ENCODE data around the gene CALCOCO2.

CALCOCO2 gene

GRCh38 chr17:48882272-48882671 lies 51.4 kb downstream of the CALCOCO2 start:
- Histone ChIP-seq H3K4me1 (ENCODE audit: insufficient read depth, low read length) (no peaks in the 10 kb centered on the region), H3K27me3 (ENCODE audit: insufficient read depth, low read length) (no peaks in the 10 kb centered on the region), H3K36me3 (ENCODE audit: insufficient read depth, low read length) (no peaks in the 10 kb centered on the region), H3K4me3 (ENCODE audit: low read length) (no peak overlapping the region), H3K9me3 (ENCODE audit: insufficient read depth, low read depth, low read length) (no peaks in the 10 kb centered on the region), H3K9ac (ENCODE audit: low read depth, low read length) (no peak overlapping the region), H3K27ac (ENCODE audit: low read depth, low read length) (no peak overlapping the region)
- WGBS: 98% methylated on average over 2 of the region's 2 CpGs

GRCh38 chr17:48883171-48883570 lies 52.3 kb downstream of the CALCOCO2 start:
- no peaks in the 10 kb centered on the region for H3K4me1 ChIP-seq (ENCODE audit: insufficient read depth, low read length)
- no peaks in the 10 kb centered on the region for H3K9me3 ChIP-seq (ENCODE audit: insufficient read depth, low read depth, low read length)
- H3K36me3 ChIP-seq (ENCODE audit: insufficient read depth, low read length): no peaks in the 10 kb centered on the region
- no peaks in the 10 kb centered on the region for H3K27me3 ChIP-seq (ENCODE audit: insufficient read depth, low read length)
- no peak overlapping the region for H3K27ac ChIP-seq (ENCODE audit: low read depth, low read length)
- WGBS: 91% methylated on average over 10 of the region's 10 CpGs
- H3K9ac ChIP-seq (ENCODE audit: low read depth, low read length): no peak overlapping the region
- no peak overlapping the region for H3K4me3 ChIP-seq (ENCODE audit: low read length)

- Histone ChIP-seq H3K36me3 (ENCODE audit: insufficient read depth, low read length) (peaks cover 8% of the 10 kb centered on the region), H3K9me3 (ENCODE audit: insufficient read depth, low read depth, low read length) (no peaks in the 10 kb centered on the region), H3K4me3 (ENCODE audit: low read length) (no peak overlapping the region), H3K4me1 (ENCODE audit: insufficient read depth, low read length) (peaks cover 5% of the 10 kb centered on the region; the same call in 1 of the 2 replicates), H3K27me3 (ENCODE audit: insufficient read depth, low read length) (no peaks in the 10 kb centered on the region), H3K9ac (ENCODE audit: low read depth, low read length) (no peak overlapping the region), H3K27ac (ENCODE audit: low read depth, low read length) (no peak overlapping the region)
- 95% methylated on average over 2 of the region's 2 CpGs for WGBS
Observed at GRCh38 chr17:48890086-48890485, 59.3 kb downstream of the CALCOCO2 start.

- no peaks in the 10 kb centered on the region for H3K27me3 ChIP-seq (ENCODE audit: insufficient read depth, low read length)
- peak overlapping the region; percentile 76 for H3K9ac ChIP-seq (ENCODE audit: low read depth, low read length)
- 2% methylated on average over 21 of the region's 24 CpGs for WGBS
- no peaks in the 10 kb centered on the region for H3K9me3 ChIP-seq (ENCODE audit: insufficient read depth, low read depth, low read length)
- H3K4me3 ChIP-seq (ENCODE audit: low read length): peak overlapping the region; percentile 82
- peaks cover 31% of the 10 kb centered on the region for H3K36me3 ChIP-seq (ENCODE audit: insufficient read depth, low read length)
- peak overlapping the region; percentile 57; the same call in 1 of the 2 replicates for H3K27ac ChIP-seq (ENCODE audit: low read depth, low read length)
- peaks cover 5% of the 10 kb centered on the region; the same call in 1 of the 2 replicates for H3K4me1 ChIP-seq (ENCODE audit: insufficient read depth, low read length)
Observed at GRCh38 chr17:48892940-48893645, 62.3 kb downstream of the CALCOCO2 start.

- Histone ChIP-seq H3K9ac (ENCODE audit: low read depth, low read length) (peak overlapping the region; percentile 76), H3K4me1 (ENCODE audit: insufficient read depth, low read length) (peaks cover 5% of the 10 kb centered on the region; the same call in 1 of the 2 replicates), H3K27me3 (ENCODE audit: insufficient read depth, low read length) (no peaks in the 10 kb centered on the region), H3K4me3 (ENCODE audit: low read length) (peak overlapping the region; percentile 82), H3K36me3 (ENCODE audit: insufficient read depth, low read length) (peaks cover 33% of the 10 kb centered on the region), H3K27ac (ENCODE audit: low read depth, low read length) (no peak overlapping the region), H3K9me3 (ENCODE audit: insufficient read depth, low read depth, low read length) (no peaks in the 10 kb centered on the region)
- WGBS: 59% methylated on average over 5 of the region's 5 CpGs
Observed at GRCh38 chr17:48893646-48894508, 63.0 kb downstream of the CALCOCO2 start.

GRCh38 chr17:48894886-48895285 lies 64.1 kb downstream of the CALCOCO2 start:
- H3K27me3 ChIP-seq (ENCODE audit: insufficient read depth, low read length): no peaks in the 10 kb centered on the region
- no peak overlapping the region for H3K27ac ChIP-seq (ENCODE audit: low read depth, low read length)
- 89% methylated on average over 3 of the region's 3 CpGs for WGBS
- no peak overlapping the region for H3K9ac ChIP-seq (ENCODE audit: low read depth, low read length)
- no peaks in the 10 kb centered on the region for H3K9me3 ChIP-seq (ENCODE audit: insufficient read depth, low read depth, low read length)
- H3K4me3 ChIP-seq (ENCODE audit: low read length): no peak overlapping the region
- peaks cover 33% of the 10 kb centered on the region for H3K36me3 ChIP-seq (ENCODE audit: insufficient read depth, low read length)
- peaks cover 5% of the 10 kb centered on the region; the same call in 1 of the 2 replicates for H3K4me1 ChIP-seq (ENCODE audit: insufficient read depth, low read length)

- Histone ChIP-seq H3K9me3 (ENCODE audit: insufficient read depth, low read depth, low read length) (no peaks in the 10 kb centered on the region), H3K4me1 (ENCODE audit: insufficient read depth, low read length) (no peaks in the 10 kb centered on the region), H3K9ac (ENCODE audit: low read depth, low read length) (no peak overlapping the region), H3K4me3 (ENCODE audit: low read length) (no peak overlapping the region), H3K36me3 (ENCODE audit: insufficient read depth, low read length) (peaks cover 14% of the 10 kb centered on the region), H3K27me3 (ENCODE audit: insufficient read depth, low read length) (no peaks in the 10 kb centered on the region), H3K27ac (ENCODE audit: low read depth, low read length) (no peak overlapping the region)
- WGBS: 85% methylated on average over 1 of the region's 1 CpG
Observed at GRCh38 chr17:48901241-48901640, 70.4 kb downstream of the CALCOCO2 start.

GRCh38 chr17:48903401-48903800 lies 72.6 kb downstream of the CALCOCO2 start:
- no peak overlapping the region for H3K9ac ChIP-seq (ENCODE audit: low read depth, low read length)
- no peak overlapping the region for H3K27ac ChIP-seq (ENCODE audit: low read depth, low read length)
- 100% methylated on average over 1 of the region's 1 CpG for WGBS
- no peaks in the 10 kb centered on the region for H3K4me1 ChIP-seq (ENCODE audit: insufficient read depth, low read length)
- no peaks in the 10 kb centered on the region for H3K27me3 ChIP-seq (ENCODE audit: insufficient read depth, low read length)
- no peak overlapping the region for H3K4me3 ChIP-seq (ENCODE audit: low read length)
- peaks cover 2% of the 10 kb centered on the region; the same call in 1 of the 2 replicates for H3K36me3 ChIP-seq (ENCODE audit: insufficient read depth, low read length)
- no peaks in the 10 kb centered on the region for H3K9me3 ChIP-seq (ENCODE audit: insufficient read depth, low read depth, low read length)

- Histone ChIP-seq H3K9me3 (ENCODE audit: insufficient read depth, low read depth, low read length) (no peaks in the 10 kb centered on the region), H3K27me3 (ENCODE audit: insufficient read depth, low read length) (no peaks in the 10 kb centered on the region), H3K9ac (ENCODE audit: low read depth, low read length) (no peak overlapping the region), H3K36me3 (ENCODE audit: insufficient read depth, low read length) (0 out of 2 replicates have a peak, but pooled peaks cover under 1% of the 10 kb centered on the region), H3K4me1 (ENCODE audit: insufficient read depth, low read length) (peaks cover under 1% of the 10 kb centered on the region; the same call in 1 of the 2 replicates), H3K27ac (ENCODE audit: low read depth, low read length) (no peak overlapping the region), H3K4me3 (ENCODE audit: low read length) (no peak overlapping the region)
- WGBS: 92% methylated on average over 7 of the region's 7 CpGs
Observed at GRCh38 chr17:48904428-48904827, 73.6 kb downstream of the CALCOCO2 start.

- 91% methylated on average over 9 of the region's 9 CpGs for WGBS
- Histone ChIP-seq H3K9me3 (ENCODE audit: insufficient read depth, low read depth, low read length) (no peaks in the 10 kb centered on the region), H3K27ac (ENCODE audit: low read depth, low read length) (no peak overlapping the region), H3K27me3 (ENCODE audit: insufficient read depth, low read length) (no peaks in the 10 kb centered on the region), H3K9ac (ENCODE audit: low read depth, low read length) (no peak overlapping the region), H3K4me3 (ENCODE audit: low read length) (no peak overlapping the region), H3K36me3 (ENCODE audit: insufficient read depth, low read length) (peaks cover 16% of the 10 kb centered on the region), H3K4me1 (ENCODE audit: insufficient read depth, low read length) (peaks cover 12% of the 10 kb centered on the region)
Observed at GRCh38 chr17:48905987-48906515, 75.2 kb downstream of the CALCOCO2 start.

GRCh38 chr17:48907713-48908046 lies 76.8 kb downstream of the CALCOCO2 start:
- Histone ChIP-seq H3K27ac (ENCODE audit: low read depth, low read length) (peak overlapping the region; percentile 92), H3K36me3 (ENCODE audit: insufficient read depth, low read length) (peaks cover 33% of the 10 kb centered on the region), H3K9me3 (ENCODE audit: insufficient read depth, low read depth, low read length) (no peaks in the 10 kb centered on the region), H3K9ac (ENCODE audit: low read depth, low read length) (peak overlapping the region; percentile 80), H3K4me1 (ENCODE audit: insufficient read depth, low read length) (peaks cover 12% of the 10 kb centered on the region), H3K4me3 (ENCODE audit: low read length) (peak overlapping the region; percentile 65), H3K27me3 (ENCODE audit: insufficient read depth, low read length) (no peaks in the 10 kb centered on the region)
- WGBS: 65% methylated on average over 2 of the region's 2 CpGs
